OCI-LY7 (cell line): ENCODE data around the gene ZBTB37. TPM values are rescaled to one million over a fixed set of nuclear protein-coding genes. Genes with fewer than 3 reads are reported as not detected.

Source experiments
- BruUV-seq: library from RNA; stranded (reverse); fragments of 400-500 nt; replicated peaks from 2 replicates; lab custom pipeline; 2021; lab: Mats Ljungman, UMichigan
- CTCF ChIA-PET: fragments of 300-600 bp; sonication (Branson Sonifier 250); formaldehyde crosslinking; loops from one replicate; lab custom pipeline; 2022; ENCODE audit warnings: antibody characterized with exemption; ENCODE audit not compliant: unreplicated experiment; lab: Charles Lee
- POLR2A ChIA-PET: fragments of 300-600 bp; sonication (Branson Sonifier 250); formaldehyde crosslinking; loops from one replicate; lab custom pipeline; 2022; ENCODE audit warnings: antibody characterized with exemption; lab: Charles Lee
- DNase-seq: peaks from one replicate; pipeline ENCODE4 v3.0.0-alpha.2; 2015; ENCODE audit warnings: low spot score
- H2AFZ ChIP-seq: fragments of 200-600 bp; sonication (generic), shearing (Covaris generic); 2 replicates; pipeline ENCODE4 v1.6.1; 2014; ENCODE audit warnings: mild to moderate bottlenecking, antibody characterized with exemption, low read length, moderate library complexity
- H3K27ac ChIP-seq: fragments of 200-600 bp; sonication (generic); 2 replicates; pipeline ENCODE4 v1.5.1; 2014; ENCODE audit warnings: mixed run types, low read depth, mild to moderate bottlenecking, moderate library complexity, low read length, inconsistent platforms; ENCODE audit not compliant: poor library complexity, severe bottlenecking
- H3K36me3 ChIP-seq: fragments of 200-600 bp; sonication (generic); 2 replicates; pipeline ENCODE4 v1.6.1; 2014; ENCODE audit warnings: mild to moderate bottlenecking, antibody characterized with exemption, low read length, moderate library complexity, mixed read lengths; ENCODE audit not compliant: insufficient read depth
- H3K4me1 ChIP-seq: fragments of 200-600 bp; sonication (generic); 2 replicates; pipeline ENCODE4 v1.5.1; 2014; ENCODE audit warnings: mild to moderate bottlenecking, low read length; ENCODE audit not compliant: insufficient read depth, poor library complexity, severe bottlenecking
- H3K4me2 ChIP-seq: fragments of 200-600 bp; sonication (generic); 2 replicates; pipeline ENCODE4 v1.6.1; 2014; ENCODE audit warnings: mild to moderate bottlenecking, low read length
- H3K4me3 ChIP-seq: fragments of 200-600 bp; sonication (generic); 2 replicates; pipeline ENCODE4 v1.5.1; 2014; ENCODE audit warnings: mild to moderate bottlenecking, low read depth, low read length; ENCODE audit not compliant: poor library complexity, severe bottlenecking
- H3K79me2 ChIP-seq: fragments of 200-600 bp; sonication (generic); 2 replicates; pipeline ENCODE4 v1.6.1; 2016; ENCODE audit warnings: low read depth, mild to moderate bottlenecking, low read length, moderate library complexity, mixed read lengths; ENCODE audit not compliant: insufficient read depth
- H3K9me2 ChIP-seq: fragments of 200-600 bp; sonication (generic); 2 replicates; pipeline ENCODE4 v1.6.1; 2016; ENCODE audit warnings: mild to moderate bottlenecking, low read length, mixed read lengths; ENCODE audit not compliant: insufficient read depth
- H3K9me3 ChIP-seq: fragments of 200-600 bp; sonication (generic); 2 replicates; pipeline ENCODE4 v1.6.1; 2014; ENCODE audit warnings: mild to moderate bottlenecking, mixed run types, low read length, mixed read lengths
- H4K20me1 ChIP-seq: fragments of 200-600 bp; sonication (generic); 2 replicates; pipeline ENCODE4 v1.6.1; 2014; ENCODE audit warnings: mild to moderate bottlenecking, antibody characterized with exemption, low read length, moderate library complexity, mixed read lengths; ENCODE audit not compliant: insufficient read depth
- CTCF ChIP-seq: fragments of 200-600 bp; sonication (generic); conservative IDR thresholded peaks from 2 replicates; pipeline ENCODE4 v1.5.1; 2014; ENCODE audit warnings: mild to moderate bottlenecking, antibody characterized with exemption, low read length, moderate library complexity, mixed read lengths
- EZH2phosphoT487 ChIP-seq: fragments of 200-600 bp; sonication (generic); IDR thresholded peaks from 2 replicates; pipeline ENCODE4 v1.6.1; 2018; ENCODE audit warnings: low read depth, borderline replicate concordance, mild to moderate bottlenecking, mixed run types, antibody characterized with exemption, low read length, moderate library complexity, mixed read lengths
- intact Hi-C: fragments of 100-400 bp; cut with micrococcal nuclease; formaldehyde crosslinking; loops from one replicate; pipeline ENCODE4 v1.10.0; 2022; ENCODE audit not compliant: unreplicated experiment
- total RNA-seq, 2 experiments: library from RNA; depleted of rRNA in 1 of 2; stranded (reverse); fragments of >200 nt in 1 of 2; shearing (Covaris generic) in 1 of 2; gene quantifications; 2 replicates each; pipeline ENCODE4 v1.2.3, GENCODE V29; 2014 to 2022

The ZBTB37 gene
- total RNA-seq, 2 experiments from 2014 or later, result 10.9 to 23.7 TPM

GRCh38 chr1:173900427-173900826, 32.2 kb downstream of the ZBTB37 start:
- no peak for DNase-seq
- ChIA-PET CTCF (no interaction called here), POLR2A (no interaction called here)
- no peak overlapping the region for H2AFZ ChIP-seq
- H3K27ac ChIP-seq, result no peak overlapping the region
- peaks cover 4% of the 10 kb centered on the region; the same call in 1 of the 2 replicates for H3K36me3 ChIP-seq
- peaks cover 9% of the 10 kb centered on the region for H3K4me1 ChIP-seq
- peaks cover 5% of the 10 kb centered on the region; the same call in 1 of the 2 replicates for H3K79me2 ChIP-seq
- H4K20me1 ChIP-seq, result no peaks in the 10 kb centered on the region
- H3K4me2 ChIP-seq, result no peak overlapping the region
- no peaks in the 10 kb centered on the region for H3K9me3 ChIP-seq
- no peak overlapping the region for H3K4me3 ChIP-seq
- no peak for TF ChIP-seq CTCF
- TF ChIP-seq EZH2phosphoT487, result no peak
- BruUV-seq, result no TSS peak
- H3K9me2 ChIP-seq, result no peaks in the 10 kb centered on the region
- intact Hi-C loops, result no loop called here

- ChIA-PET CTCF (no interaction called here), POLR2A (interaction anchor here (0.7 kb wide), 1 partner anchor 41 kb away, joined by 4 read pairs; no protein-coding TSS in a partner anchor)
- DNase-seq, result no peak
- peaks cover 9% of the 10 kb centered on the region for H3K4me1 ChIP-seq
- H3K4me3 ChIP-seq, result no peak overlapping the region
- H2AFZ ChIP-seq, result no peak overlapping the region
- intact Hi-C loops, result no loop called here
- peaks cover 5% of the 10 kb centered on the region; the same call in 1 of the 2 replicates for H3K79me2 ChIP-seq
- H3K4me2 ChIP-seq, result no peak overlapping the region
- no peak for TF ChIP-seq EZH2phosphoT487
- no peak for TF ChIP-seq CTCF
- H3K36me3 ChIP-seq, result no peaks in the 10 kb centered on the region
- no peaks in the 10 kb centered on the region for H3K9me3 ChIP-seq
- BruUV-seq, result no TSS peak
- H4K20me1 ChIP-seq, result no peaks in the 10 kb centered on the region
- no peak overlapping the region for H3K27ac ChIP-seq
- no peaks in the 10 kb centered on the region for H3K9me2 ChIP-seq
Observed at GRCh38 chr1:173900992-173901391, 32.8 kb downstream of the ZBTB37 start.

GRCh38 chr1:173903827-173904531, 35.8 kb downstream of the ZBTB37 start:
- Histone ChIP-seq H3K4me2 (no peak overlapping the region), H3K79me2 (no peaks in the 10 kb centered on the region), H3K9me2 (no peaks in the 10 kb centered on the region), H3K4me3 (no peak overlapping the region), H3K36me3 (no peaks in the 10 kb centered on the region), H2AFZ (no peak overlapping the region), H4K20me1 (no peaks in the 10 kb centered on the region), H3K27ac (no peak overlapping the region), H3K9me3 (no peaks in the 10 kb centered on the region), H3K4me1 (no peaks in the 10 kb centered on the region)
- CTCF ChIA-PET, result no interaction called here
- POLR2A ChIA-PET, result no interaction called here
- no TSS peak for BruUV-seq
- no peak for TF ChIP-seq CTCF
- intact Hi-C loops, result no loop called here
- DNase-seq, result no peak
